Caki2 (cell line): ENCODE measurements around the gene IFT57. TPM values are rescaled to one million over a fixed set of nuclear protein-coding genes. Genes with fewer than 3 reads are reported as not detected.

Source experiments
- DNase-seq: peaks from one replicate; pipeline ENCODE4 v3.0.0-alpha.2; 2015; ENCODE audit warnings: low read depth
- in situ Hi-C: cut with HindIII; loops from 2 replicates; pipeline ENCODE4 v1.10.0; 2016; ENCODE audit warnings: low sequenced_read_pairs, low pct_unique_long_range_greater_than_20kb, mixed read lengths
- total RNA-seq: library from RNA; depleted of rRNA; stranded (reverse); fragments of >200 nt; shearing (Covaris generic); gene quantifications from 2 replicates; pipeline ENCODE4 v1.2.3, GENCODE V29; 2014; ENCODE audit warnings: low replicate concordance

Gene IFT57
- total RNA-seq, 1 experiment from 2014 or later, result 66.1 TPM

DNA sequence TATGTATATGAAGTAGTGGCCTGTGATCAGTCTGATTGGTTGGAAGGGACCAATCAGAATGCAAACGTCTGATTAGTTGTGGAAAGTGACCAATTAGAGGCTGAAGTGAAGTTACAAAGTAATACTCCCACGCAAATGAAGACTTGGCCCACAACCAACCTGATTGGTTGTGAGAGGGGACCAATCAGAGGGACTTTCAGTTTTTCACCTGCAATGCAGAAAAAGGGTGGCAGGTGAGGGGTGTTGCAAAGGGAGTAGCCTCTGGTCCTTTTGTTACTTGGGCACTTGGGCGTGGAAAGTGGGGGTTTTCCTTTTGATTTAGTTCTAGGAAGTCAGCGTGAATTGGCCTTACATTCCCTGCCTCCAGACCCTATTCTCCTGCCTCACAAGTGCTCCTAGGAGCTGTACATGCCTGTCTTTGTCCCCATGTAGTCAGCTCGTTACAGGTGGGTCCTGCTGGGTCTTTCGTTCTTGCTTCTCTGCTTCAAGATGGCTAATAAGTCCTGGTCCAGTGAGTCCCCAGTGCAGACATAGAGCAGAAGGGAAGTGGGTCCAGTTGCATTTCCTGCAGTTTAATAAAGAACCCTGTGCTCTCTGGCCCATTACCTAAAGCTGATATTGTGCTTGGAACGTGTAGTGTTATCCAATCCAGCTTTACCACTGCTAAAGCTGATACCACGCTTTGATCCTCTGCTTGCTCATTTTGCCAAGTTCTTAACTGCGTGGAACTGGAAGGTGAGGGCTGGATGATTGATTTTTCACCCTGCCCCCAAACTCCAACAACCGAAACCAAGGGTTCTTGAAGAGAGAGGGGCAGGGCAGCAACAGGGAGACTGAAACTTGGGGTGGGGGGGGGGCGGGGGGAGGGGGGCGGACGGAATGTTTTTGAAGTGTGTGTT lies 85.4 kb downstream of the IFT57 start:
- in situ Hi-C loops, result no loop called here
- DNase-seq, result no peak

GRCh38 chr3:108134555-108134880 lies 87.7 kb downstream of the IFT57 start:
- no peak for DNase-seq
- in situ Hi-C loops, result no loop called here

DNA sequence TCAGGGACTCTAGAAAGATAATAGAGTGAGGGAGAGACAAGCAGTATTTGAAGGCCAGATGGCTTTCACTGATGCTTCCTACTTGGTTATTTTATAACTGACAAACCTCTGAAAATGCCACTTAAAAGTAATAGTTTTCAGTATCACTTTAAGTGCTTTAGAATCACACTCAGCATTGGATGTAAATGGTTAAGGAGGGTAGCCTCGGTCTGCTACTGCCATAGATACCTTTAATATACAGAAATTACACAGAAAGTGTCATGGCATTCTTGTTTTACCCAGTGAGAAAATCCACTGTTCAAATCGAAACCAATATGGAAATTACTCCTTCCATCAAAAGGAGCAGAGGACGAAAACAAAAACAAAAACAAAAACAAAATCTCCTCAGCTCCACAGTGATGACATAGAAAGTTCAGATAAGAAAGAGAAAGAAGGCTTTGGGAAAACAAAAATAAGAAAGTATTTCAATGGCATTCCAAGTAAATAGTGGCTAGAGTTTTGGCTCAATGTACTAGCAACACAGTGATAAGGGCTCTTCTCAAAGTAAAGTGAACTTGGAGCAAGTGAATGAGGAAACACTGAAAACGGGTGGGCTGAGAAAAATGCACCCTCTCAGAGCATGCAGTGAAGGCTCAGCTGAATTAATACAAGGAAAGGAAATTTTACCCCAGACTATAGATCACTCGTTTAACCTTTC lies 88.2 kb downstream of the IFT57 start:
- no peak for DNase-seq
- in situ Hi-C loops, result no loop called here

GRCh38 chr3:108133048-108133369 lies 89.2 kb downstream of the IFT57 start:
- in situ Hi-C loops, result no loop called here
- no peak for DNase-seq

- in situ Hi-C loops, result no loop called here
These were observed 90.6 kb downstream of the IFT57 start for GRCh38 chr3:108131475-108132134.

DNA sequence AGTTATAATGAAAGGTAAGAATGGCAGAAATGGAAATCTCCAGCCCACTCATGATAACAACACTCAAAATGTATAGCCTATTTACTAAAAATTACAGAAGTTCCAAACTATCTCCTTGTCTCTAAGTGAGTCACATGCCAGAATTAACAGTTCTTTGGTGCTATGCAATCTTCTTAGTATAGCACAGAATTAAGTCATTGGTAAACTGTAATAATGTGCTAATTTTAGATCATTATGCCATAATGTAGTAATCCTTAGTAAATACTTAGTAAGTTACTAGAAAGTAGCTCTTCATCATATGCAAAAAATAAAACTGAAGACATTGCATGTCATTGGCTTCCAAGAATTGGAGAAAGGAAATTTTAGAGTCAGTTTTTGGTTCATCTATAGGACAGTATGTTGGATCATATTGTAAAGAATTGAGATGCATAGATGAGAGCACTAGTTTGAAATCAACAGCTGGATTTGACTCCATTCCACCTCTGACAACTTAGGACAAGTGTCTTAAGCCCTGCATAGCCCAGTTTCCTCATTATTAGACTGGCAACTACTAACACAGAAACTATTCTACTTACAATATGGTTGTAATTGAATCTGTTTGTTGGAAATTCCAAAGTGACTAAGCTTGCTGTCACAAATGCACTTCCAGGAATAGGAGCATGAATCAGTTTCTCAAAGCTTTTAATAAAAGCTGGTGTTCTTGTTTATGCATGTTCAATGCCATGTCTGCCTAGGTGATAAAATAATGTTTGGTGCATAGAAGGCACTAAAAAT lies 91.3 kb downstream of the IFT57 start:
- in situ Hi-C loops, result no loop called here
- DNase-seq, result peak; percentile 38

More at GRCh38 chr3:108131475-108132134, 90.6 kb downstream of the IFT57 start:
- DNase-seq, result no peak

GRCh38 chr3:108130236-108130635 lies 92.0 kb downstream of the IFT57 start:
- DNase-seq, result no peak
- in situ Hi-C loops, result no loop called here

DNA sequence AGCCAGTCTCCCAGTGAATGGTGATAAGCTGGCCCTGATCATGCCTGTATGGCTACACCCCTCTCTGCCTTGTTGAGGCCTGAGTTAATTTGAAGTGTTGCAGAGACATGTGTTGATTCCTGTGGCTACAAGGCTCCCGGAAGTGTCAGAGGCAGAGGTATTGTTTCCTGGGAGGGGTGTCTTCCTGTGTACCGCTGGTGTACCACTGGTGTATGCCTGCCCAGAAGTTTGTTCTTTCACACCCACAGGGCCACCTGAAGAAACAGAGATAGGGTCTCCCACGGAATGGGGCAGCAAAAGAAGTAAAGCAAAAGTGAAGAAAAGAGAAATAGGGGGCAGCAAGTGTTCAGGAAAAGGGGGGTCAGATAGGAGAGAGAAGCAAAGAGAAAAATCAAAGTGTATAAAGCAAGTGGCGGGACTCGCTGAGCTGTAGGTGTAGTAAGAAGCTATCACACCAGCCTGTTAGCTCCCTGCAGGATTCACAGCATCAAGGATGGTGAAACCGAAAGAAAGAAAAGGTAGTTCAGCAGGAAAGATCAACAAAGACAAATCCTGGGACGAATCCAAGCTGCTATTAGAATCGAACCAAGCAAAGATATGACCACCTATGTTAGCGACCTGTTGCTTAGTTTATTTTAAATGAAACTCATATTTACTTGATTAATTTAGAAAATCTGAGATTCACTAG lies 94.8 kb downstream of the IFT57 start:
- in situ Hi-C loops, result no loop called here
- DNase-seq, result no peak

DNA sequence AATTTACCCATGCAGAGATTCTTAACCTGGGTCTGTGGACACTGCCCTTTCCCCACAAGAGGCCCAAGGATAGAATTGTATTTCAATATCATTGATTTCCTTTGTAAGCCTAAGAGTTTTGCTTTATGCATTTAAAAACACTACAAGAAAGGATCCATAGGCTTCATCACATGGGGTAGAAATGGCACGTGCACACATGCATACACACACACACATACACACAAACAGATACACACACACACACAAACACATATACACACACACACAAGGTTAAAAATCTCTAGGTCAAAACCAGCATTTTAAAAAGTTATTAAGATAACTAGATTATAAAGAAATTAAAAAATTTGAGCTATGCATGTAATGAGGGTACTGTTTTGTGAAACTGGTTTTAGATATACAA lies 95.9 kb downstream of the IFT57 start:
- no peak for DNase-seq
- in situ Hi-C loops, result no loop called here

- in situ Hi-C loops, result no loop called here
- DNase-seq, result no peak
These were observed 96.6 kb downstream of the IFT57 start for GRCh38 chr3:108125550-108126071.

- in situ Hi-C loops, result no loop called here
- DNase-seq, result no peak
These were observed 97.1 kb downstream of the IFT57 start for GRCh38 chr3:108125153-108125543.

GRCh38 chr3:108124337-108125152 lies 97.7 kb downstream of the IFT57 start:
- in situ Hi-C loops, result no loop called here
- DNase-seq, result no peak

- no peak for DNase-seq
- in situ Hi-C loops, result no loop called here
These were observed 98.9 kb downstream of the IFT57 start for GRCh38 chr3:108123326-108123725.

GRCh38 chr3:108122276-108122675 lies 99.9 kb downstream of the IFT57 start:
- DNase-seq, result no peak
- in situ Hi-C loops, result no loop called here

GRCh38 chr3:108119398-108120104 lies 102.7 kb downstream of the IFT57 start:
- in situ Hi-C loops, result no loop called here
- DNase-seq, result no peak

GRCh38 chr3:108118038-108118768 lies 104.0 kb downstream of the IFT57 start:
- DNase-seq, result no peak
- in situ Hi-C loops, result no loop called here
